HG03575 (cell line): ENCODE measurements around the gene ABCC3.

Experiments used
- ATAC-seq: cut with Tn5 transposase; IDR thresholded peaks from one replicate; pipeline ENCODE4 v1.9.1; 2021; ENCODE audit not compliant: unreplicated experiment, insufficient number of reproducible peaks, low FRiP score; ENCODE audit errors: extremely low read depth

The ABCC3 gene

DNA sequence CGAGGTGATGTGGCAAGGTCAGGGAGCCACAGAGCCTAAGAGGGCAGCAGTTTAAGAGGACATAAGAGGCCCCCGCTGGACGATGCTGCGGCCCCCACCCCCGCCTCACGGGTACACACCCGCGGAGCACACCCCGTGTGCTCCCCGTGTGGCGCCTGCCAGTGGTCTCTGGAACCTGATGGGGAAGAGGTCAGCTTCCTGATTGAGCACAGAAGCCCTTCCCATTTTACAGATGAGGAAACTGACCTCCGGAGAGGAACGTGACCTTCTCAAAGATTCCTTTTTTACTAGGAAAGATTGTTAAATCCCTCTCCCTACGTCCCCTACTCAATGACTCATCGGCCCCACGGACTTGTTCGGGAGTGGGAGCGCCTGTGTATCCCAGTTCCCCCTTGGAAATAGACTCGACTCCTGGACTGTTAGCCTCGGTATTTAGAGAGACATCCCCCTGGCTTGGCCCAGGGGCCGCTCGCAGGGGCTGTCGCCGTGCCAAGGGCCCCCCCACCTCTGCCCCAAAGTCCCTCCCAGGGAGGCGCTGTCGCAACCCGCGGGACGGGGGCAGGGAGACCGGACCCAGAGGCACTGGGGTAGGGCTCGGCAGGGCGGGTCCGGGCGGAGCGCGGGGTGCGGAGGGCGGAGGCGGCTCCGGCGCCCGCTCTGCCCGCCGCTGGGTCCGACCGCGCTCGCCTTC lies at the start of gene ABCC3:
Gene ABCC3, plus strand, starts transcription at position 658 of the 691 bp plus-strand sequence. CDS start 56 bp downstream, outside the sequence.
- no peak for ATAC-seq

DNA sequence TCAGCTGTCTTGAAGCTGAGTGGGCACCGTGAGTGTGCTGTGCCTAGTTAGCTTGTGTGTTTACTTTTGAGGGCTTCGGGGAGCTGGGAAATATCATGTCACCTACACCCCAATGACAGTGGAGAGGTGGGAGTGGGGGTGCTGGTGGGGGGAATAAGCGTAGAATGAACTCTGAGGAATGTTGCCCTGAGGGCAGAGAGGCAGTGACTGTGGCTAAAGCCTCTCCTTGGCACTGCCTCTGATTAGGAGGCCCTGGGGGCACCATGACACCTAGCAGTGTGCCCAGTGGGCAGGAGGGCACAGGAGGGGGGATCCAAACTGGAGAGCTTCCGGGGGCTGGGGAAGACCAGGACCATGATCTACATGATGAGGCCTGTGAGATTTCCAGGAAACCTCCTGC lies 49.3 kb upstream of the ABCC3 start:
- ATAC-seq: no peak

GRCh38 chr17:50585891-50586290 lies 48.8 kb upstream of the ABCC3 start:
- no peak for ATAC-seq

GRCh38 chr17:50586421-50587247 lies 48.0 kb upstream of the ABCC3 start:
- no peak for ATAC-seq

- no peak for ATAC-seq
These were observed 47.1 kb upstream of the ABCC3 start for GRCh38 chr17:50587571-50587970.

- ATAC-seq: no peak
These were observed 46.2 kb upstream of the ABCC3 start for GRCh38 chr17:50588391-50589049.

DNA sequence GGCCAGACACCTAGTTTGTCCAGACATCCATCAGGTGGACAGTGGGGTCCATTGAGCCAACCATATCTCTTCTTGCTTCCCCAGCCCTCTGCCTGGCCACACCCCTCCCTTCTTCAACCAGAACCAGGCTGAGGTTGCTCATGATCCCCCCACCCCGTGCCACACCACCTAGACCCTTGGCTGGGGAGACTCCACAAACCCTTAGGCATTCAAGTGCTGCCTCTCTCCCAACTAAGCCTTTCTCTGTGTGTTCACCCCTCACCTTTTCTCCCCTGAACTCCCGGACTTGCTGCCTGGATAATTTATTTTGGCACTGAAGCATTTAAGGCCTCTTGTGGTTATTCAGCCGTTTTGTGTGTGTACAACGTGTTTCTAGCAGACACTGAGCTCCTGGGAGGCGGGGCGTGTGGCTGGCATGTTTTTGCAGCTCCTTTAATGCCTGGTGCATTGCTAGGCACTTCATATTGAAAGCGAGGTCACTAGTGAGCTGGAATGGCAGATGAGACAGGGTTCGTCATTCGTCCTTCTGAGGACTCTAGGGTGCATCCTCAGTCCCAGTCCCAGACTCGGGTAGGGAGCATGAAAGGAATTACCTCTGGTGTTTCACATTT lies 45.5 kb upstream of the ABCC3 start:
- ATAC-seq: no peak

- no peak for ATAC-seq
These were observed 43.5 kb upstream of the ABCC3 start for GRCh38 chr17:50590946-50591737.

- no peak for ATAC-seq
These were observed 41.4 kb upstream of the ABCC3 start for GRCh38 chr17:50593321-50593720.

GRCh38 chr17:50594128-50594823 lies 40.4 kb upstream of the ABCC3 start:
- no peak for ATAC-seq

DNA sequence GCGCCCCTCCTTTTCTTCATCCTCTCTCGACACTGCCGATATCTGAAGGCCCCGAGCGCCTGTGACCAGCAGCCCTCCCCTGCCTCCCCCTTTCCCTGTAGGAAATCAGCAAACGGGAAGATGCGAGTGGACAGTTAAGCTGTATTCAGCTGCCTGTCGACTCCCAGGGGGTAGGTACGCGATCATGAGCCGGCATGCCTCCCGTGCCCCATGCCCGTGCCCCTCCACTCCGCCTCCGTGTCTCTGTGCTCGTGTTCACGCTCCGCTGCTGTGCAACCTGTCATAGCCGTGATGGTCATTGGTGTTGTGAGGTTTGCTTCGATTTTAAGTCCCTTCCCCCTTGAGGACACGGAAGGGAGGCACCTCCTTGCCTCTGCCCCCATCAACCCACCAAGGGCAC lies 39.8 kb upstream of the ABCC3 start:
- ATAC-seq: no peak

GRCh38 chr17:50596191-50597037 lies 38.3 kb upstream of the ABCC3 start:
- no peak for ATAC-seq

- ATAC-seq: no peak
These were observed 36.2 kb upstream of the ABCC3 start for GRCh38 chr17:50598487-50598886.

DNA sequence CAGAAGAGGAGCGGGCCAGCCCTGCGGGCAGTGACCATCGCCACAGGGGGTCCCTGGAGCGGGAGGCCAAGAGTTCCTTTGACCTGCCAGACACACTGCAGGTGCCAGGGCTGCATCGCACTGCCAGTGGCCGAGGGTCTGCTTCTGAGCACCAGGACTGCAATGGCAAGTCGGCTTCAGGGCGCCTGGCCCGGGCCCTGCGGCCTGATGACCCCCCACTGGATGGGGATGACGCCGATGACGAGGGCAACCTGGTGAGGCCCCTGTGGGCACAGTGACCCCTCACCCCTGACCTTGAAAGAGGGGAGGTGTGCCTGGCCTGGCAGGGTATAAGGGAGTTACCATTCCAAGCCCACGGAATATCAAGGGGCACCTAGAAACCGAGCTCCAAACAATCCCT lies 35.1 kb upstream of the ABCC3 start:
- no peak for ATAC-seq

DNA sequence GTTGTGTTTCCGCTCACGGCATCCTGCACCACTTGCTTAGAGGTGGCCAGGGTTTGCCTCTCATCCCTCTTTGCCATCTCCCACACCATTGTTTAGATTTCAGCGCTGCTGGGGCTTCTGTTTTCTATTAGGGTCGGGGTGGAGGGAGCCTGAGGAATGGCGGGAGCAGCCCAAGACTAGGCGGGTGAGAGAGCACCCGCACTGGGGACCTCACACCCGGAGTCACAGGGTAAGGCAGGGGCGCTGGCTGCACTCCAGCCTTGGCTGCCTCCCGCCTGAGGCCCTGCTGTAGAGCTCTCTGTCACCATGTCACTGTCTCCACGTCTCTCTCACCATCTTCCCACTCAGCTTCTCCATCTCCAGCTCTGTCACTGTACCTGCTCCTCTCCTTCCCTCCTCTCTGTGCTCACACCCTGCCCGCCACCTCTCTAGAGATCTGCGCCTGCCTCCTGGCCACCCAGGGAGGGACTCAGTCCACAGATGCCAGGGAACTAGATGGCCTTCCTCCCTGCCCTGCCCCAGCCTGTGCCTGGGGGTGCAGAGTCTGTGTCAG lies 32.8 kb upstream of the ABCC3 start:
- ATAC-seq: no peak

DNA sequence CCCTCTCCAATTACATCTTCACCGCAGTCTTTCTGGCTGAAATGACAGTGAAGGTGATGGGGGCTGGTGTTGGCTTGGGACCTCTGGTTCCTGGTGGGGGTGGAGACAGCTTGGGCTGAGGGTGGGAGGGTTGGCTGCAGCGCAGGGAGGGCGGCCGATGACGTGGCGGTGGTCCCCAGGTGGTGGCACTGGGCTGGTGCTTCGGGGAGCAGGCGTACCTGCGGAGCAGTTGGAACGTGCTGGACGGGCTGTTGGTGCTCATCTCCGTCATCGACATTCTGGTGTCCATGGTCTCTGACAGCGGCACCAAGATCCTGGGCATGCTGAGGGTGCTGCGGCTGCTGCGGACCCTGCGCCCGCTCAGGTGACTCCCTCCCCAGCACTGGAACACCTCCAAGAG lies 31.8 kb upstream of the ABCC3 start:
- ATAC-seq: no peak

DNA sequence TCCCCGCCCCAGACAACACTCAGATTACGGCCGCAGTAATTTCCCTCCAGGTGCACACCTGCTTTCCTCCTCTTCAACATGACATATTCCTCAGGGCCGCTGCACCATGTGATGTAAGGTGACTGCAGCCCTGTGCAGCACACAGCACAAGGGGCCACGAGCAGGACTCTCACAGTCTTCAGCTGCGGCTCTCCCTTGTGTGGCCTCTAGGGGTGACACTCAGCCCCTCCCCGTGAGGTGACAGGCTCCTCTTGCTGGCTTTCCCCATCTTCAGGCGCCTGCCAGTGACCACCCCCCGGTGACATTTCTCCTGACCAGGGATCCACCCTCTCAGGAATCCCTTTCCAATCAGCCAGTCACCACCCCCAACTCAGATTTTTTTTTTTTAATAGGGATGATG lies 31.3 kb upstream of the ABCC3 start:
- ATAC-seq: no peak
